Measurements from ENCODE around the gene OVOL1. TPM values are rescaled to one million over a fixed set of nuclear protein-coding genes. Genes with fewer than 3 reads are reported as not detected.

Gene OVOL1
- total and polyA plus RNA-seq, 2 of the 8 experiments (the other 6 are each of a cell fraction or from before 2014, with no cell fraction given), result 2.6 to 3.4 TPM

GRCh38 chr11:65817835-65818680 is 31.2 kb downstream of the OVOL1 start:
- Histone ChIP-seq H2BK5ac (ENCODE audit: low read depth, low read length) (no peak overlapping the region), H3K4ac (replicated peaks; ENCODE audit: insufficient read length, low read depth, low read length) (peak overlapping the region; percentile 96), H3K9me3 (ENCODE audit: insufficient read depth in 2 of 2, low read depth in 1 of 2, low read length in 1 of 2) (no peaks in the 10 kb centered on the region), H4K91ac (replicated peaks; ENCODE audit: insufficient read length, low read length) (peak overlapping the region; percentile 65), H3K14ac (ENCODE audit: insufficient read length) (no peak overlapping the region), H2BK15ac (ENCODE audit: low read length) (peak overlapping the region; percentile 98; the same call in 1 of the 2 replicates), H3K4me2 (ENCODE audit: insufficient read depth in 1 of 2, low read depth in 2 of 2, low read length in 2 of 2) (peak overlapping the region; percentile 28 to 75), H4K5ac (ENCODE audit: insufficient read length, low read depth, low read length) (peak overlapping the region; percentile 68), H3K23ac (ENCODE audit: insufficient read length) (no peak overlapping the region), H3K23me2 (ENCODE audit: low read depth, low read length) (0 out of 2 replicates have a peak, but pooled peaks cover 1% of the 10 kb centered on the region), H3K9ac (replicated peaks in 1 of 4; ENCODE audit: extremely low read depth in 1 of 4, low read depth in 3 of 4, low read length in 3 of 4) (peak overlapping the region in 1 of 4 experiments; percentile 26; a peak in 2 of 7 replicates), H2BK12ac (ENCODE audit: low read depth, low read length) (0 out of 2 replicates have a peak overlapping the region, but pooled peaks have one; percentile 39), H3K4me3 (ENCODE audit: extremely low read depth in 1 of 4, insufficient read depth in 2 of 4, low read depth in 3 of 4, low read length in 4 of 4) (peak overlapping the region; percentile 41 to 74 (median 67)), H4K8ac (ENCODE audit: extremely low read depth, insufficient read depth, low read length) (peak overlapping the region; percentile 75), H3K36me3 (ENCODE audit: control insufficient read depth in 2 of 4, insufficient read depth in 4 of 4, low read length in 3 of 4) (no peaks in the 10 kb centered on the region), H3K4me1 (replicated peaks in 1 of 4; ENCODE audit: control insufficient read depth in 3 of 4, insufficient read depth in 4 of 4, low read length in 3 of 4) (no peaks in the 10 kb centered on the region), H2AK5ac (ENCODE audit: low read depth, low read length) (no peak overlapping the region), H3K27me3 (replicated peaks in 1 of 4; ENCODE audit: control insufficient read depth in 3 of 4, extremely low read depth in 1 of 4, insufficient read depth in 3 of 4, low read length in 3 of 4) (peaks cover 0 to 11% (median 4%) of the 10 kb centered on the region in 4 experiments; a peak in 4 of 7 replicates), H4K20me1 (replicated peaks in 1 of 2; ENCODE audit: control insufficient read depth in 1 of 2, insufficient read depth in 2 of 2, low read length in 2 of 2) (no peaks in the 10 kb centered on the region), H3K79me1 (ENCODE audit: low read depth, low read length) (no peaks in the 10 kb centered on the region), H3K56ac (replicated peaks; ENCODE audit: insufficient read length, low read depth, low read length) (no peak overlapping the region), H3K79me2 (ENCODE audit: control insufficient read depth in 1 of 2, insufficient read depth in 2 of 2, low read length in 2 of 2) (no peaks in the 10 kb centered on the region), H2BK20ac (ENCODE audit: low read length) (no peak overlapping the region), H3K27ac (ENCODE audit: low read depth, low read length) (no peak overlapping the region), H3K18ac (ENCODE audit: extremely low read depth, low read length) (peak overlapping the region; percentile 90; the same call in 1 of the 2 replicates), H2AFZ (ENCODE audit: low read length) (peak overlapping the region; percentile 89; the same call in 1 of the 2 replicates), H2BK120ac (replicated peaks; ENCODE audit: low read depth, low read length) (peak overlapping the region; percentile 92)
- ChIA-PET CTCF (ENCODE audit: partially characterized antibody) (interaction anchor here (0.6 to 19.6 kb wide), 37 partner anchors 9 to 1281 kb away, joined by 3 to 347 read pairs (median 5); partner anchors contain the start of genes AP5B1, CCDC85B, FIBP and KAT5), POLR2A (ENCODE audit: partially characterized antibody) (interaction anchor here (0.5 to 1.7 kb wide), 9 partner anchors 11 to 105 kb away, joined by 3 to 7 read pairs (median 4); partner anchors contain the start of gene SNX32)
- peak; percentile 53 to 99 for DNase-seq (ENCODE audit: low read depth in 1 of 2, low spot score in 2 of 2)
- WGBS, 2 experiments (ENCODE audit: extremely low coverage in 1 of 2, insufficient coverage in 1 of 2, insufficient read length in 1 of 2, insufficient replicate concordance in 2 of 2, low coverage in 1 of 2, low lambda C conversion rate in 2 of 2, missing lambda C conversion rate in 1 of 2), result 10% methylated on average over 62 of the region's 74 CpGs; no CpG with 5 or more reads in 1 of the 2 experiments
- no peak for FAIRE-seq
- TF ChIP-seq RFX5 (IDR thresholded peaks at IDR 0.05; ENCODE audit: borderline replicate concordance, low read depth, low read length) (no peak), SUZ12 (IDR thresholded peaks at IDR 0.05; ENCODE audit: low read length) (no peak), JUND (IDR thresholded peaks at IDR 0.05; ENCODE audit: low read length) (peak; percentile 39; the same call in 1 of the 2 replicates), CBX5 (IDR thresholded peaks at IDR 0.05; ENCODE audit: low read depth, low read length) (no peak), KDM4A (IDR thresholded peaks at IDR 0.05; ENCODE audit: low read depth, low read length, severe bottlenecking) (peak; percentile 95), YY1 (IDR thresholded peaks at IDR 0.05; ENCODE audit: low read depth, low read length) (peak; percentile 34; the same call in 1 of the 2 replicates), SRF (IDR thresholded peaks at IDR 0.05; ENCODE audit: low read depth, low read length) (0 out of 2 replicates have a peak, but pooled peaks have one; percentile 10), USF2 (IDR thresholded peaks at IDR 0.05; ENCODE audit: low read length) (0 out of 2 replicates have a peak, but pooled peaks have one; percentile 39), CHD2 (IDR thresholded peaks at IDR 0.05; ENCODE audit: low read length) (no peak; the same call in 1 of the 2 replicates), NRF1 (IDR thresholded peaks at IDR 0.05; ENCODE audit: low read depth, low read length) (no peak)
